ENCODE data around the gene TNP2.
A peak's percentile ranks its signal among the peaks of the same experiment; 100 is the strongest.
"Not testable (repeated sequence)": the region's sequence is repeated elsewhere in the genome, so short reads cannot be mapped to it uniquely, and the experiment has no call there.

Gene TNP2

DNA sequence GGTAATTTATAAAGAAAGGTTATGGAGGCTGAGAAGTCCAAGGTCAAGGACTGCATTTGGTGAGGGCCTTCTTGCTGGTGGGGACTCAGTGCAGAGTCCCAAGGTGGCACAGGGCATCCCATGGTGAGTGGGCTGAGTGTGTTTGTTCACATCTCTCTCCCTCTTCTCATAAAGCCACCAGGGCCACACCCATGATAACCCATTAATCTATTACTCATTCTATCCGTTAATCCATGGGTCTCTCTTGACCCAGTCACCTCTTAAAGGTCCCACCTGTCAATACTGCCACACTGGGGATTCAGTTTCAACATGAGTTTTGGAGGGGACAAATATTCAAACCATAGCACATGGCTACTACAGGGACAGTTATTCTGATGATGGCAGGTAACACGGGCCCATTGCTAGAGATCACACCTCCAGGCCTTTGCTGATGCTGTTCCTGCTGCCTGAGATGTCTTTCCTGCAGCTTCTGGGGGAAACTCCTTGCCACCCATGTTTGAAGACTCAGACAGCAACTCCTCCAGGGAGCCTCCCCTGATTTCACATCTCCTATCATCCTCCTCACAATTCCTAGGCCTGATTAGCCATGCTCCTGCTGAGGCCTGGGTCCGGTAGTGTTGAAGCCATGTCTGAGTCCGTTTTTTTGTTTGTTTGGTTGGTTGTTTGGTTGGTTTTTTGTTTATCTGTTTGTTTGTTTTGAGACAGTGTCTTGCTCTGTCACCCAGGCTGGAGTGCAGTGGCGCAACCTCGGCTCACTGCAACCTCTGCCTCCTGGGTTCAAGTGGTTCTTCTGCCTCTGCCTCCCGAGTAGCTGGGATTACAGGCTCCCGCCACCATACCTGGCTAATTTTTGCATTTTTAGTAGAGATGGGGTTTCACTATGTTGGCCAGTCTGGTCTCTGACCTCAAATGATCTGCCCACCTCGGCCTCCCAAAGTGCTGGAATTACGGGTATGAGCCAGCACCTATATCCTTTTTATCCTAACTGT lies 29.2 kb downstream of the TNP2 start:
- no peak for DNase-seq (ENCODE audit: low spot score)

DNA sequence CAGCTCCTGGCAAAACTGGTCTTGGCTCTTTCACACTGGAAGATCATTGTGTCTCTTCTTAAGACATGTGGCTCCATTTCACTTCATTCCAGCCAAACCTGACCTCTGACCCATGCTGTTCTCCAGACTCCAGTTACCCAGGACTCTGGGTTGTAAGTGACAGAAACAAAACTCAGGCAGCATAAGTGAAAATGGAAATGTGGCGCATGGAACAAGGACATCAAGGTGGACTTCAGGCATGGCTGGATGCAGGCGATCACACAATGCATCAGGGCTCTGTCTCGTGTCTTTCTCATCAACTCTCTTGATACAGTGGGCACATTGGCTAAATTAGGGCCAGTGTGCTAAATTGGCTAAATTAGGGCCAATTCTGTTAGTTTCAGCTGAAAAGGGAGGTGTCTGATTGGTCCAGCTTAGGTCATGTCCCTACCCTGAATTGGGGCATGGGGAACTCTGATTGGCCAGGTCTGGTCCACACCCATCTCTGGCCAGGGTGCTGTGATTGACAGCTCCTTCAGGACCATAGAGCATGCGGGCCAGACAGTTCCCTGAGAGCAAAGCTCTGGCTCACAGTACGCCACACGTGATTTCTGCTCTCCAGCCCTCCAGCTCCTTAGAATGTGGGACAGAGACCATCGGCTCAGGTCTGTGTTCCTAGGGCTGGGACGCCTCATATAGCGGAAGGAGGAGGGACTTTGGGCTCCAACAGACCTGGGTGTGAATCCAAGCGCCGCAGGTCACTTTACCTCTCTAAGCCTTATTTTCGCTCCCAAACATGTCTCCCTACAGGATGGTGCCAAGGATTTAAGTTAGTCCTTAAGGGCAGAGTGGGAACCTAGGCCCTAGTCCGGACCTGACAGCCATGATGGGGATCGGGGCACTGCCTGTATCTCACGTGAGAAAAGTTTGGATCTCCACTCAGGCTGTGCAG lies 30.6 kb downstream of the TNP2 start:
- no peak for DNase-seq (ENCODE audit: low spot score)

DNA sequence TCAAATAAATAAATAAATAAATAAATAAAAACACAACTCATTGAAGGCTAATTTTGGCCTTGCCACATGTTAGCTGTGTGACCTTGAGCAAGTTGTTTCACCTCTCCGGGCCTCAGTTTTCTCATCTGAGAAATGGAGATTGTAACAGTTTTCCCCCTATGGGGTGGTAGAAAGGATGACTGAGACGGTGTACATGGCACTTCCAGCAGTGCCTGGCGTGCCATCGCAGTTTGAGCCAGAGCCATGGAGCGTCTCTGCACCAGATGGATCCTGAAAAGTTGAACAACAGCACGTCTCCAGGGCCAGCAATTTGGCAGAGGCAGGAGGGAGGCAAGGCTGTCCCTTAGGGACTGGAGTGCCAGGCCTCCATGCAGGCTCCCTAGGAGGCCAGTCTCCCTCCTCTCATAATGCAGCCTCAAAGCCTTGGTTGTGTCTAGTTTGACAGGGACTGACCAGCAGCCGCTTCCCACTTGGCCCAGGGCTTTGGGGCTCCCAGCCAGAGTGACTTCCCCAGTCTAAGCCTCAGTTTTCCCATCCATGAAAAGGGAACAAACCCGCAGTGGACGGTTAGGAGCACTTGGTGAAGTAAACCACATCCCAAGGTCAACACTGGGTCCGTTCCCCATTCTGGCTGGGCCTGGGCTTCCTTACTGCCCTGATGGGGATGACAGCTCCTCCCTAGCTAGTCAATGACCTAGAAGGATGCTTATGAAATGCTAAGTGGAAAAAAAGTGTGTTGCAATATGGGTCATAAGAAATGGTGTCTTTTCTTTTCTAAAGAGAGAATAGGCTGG lies 32.5 kb downstream of the TNP2 start:
- DNase-seq (ENCODE audit: low spot score): no peak

DNA sequence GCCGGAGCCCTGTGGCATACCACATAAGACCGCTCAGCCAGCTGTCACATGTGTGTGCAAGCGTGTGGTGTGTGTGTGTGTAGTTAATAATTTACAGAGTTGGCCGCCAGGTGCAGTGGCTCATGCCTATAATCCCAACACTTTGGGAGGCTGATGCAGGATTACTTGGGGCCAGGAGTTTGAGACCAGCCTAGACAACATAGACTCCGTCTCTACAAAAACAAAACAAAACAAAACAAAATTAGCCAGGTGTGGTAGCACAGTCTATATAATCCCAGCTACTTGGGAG lies 33.5 kb downstream of the TNP2 start:
- no peak for DNase-seq (ENCODE audit: low spot score)

DNA sequence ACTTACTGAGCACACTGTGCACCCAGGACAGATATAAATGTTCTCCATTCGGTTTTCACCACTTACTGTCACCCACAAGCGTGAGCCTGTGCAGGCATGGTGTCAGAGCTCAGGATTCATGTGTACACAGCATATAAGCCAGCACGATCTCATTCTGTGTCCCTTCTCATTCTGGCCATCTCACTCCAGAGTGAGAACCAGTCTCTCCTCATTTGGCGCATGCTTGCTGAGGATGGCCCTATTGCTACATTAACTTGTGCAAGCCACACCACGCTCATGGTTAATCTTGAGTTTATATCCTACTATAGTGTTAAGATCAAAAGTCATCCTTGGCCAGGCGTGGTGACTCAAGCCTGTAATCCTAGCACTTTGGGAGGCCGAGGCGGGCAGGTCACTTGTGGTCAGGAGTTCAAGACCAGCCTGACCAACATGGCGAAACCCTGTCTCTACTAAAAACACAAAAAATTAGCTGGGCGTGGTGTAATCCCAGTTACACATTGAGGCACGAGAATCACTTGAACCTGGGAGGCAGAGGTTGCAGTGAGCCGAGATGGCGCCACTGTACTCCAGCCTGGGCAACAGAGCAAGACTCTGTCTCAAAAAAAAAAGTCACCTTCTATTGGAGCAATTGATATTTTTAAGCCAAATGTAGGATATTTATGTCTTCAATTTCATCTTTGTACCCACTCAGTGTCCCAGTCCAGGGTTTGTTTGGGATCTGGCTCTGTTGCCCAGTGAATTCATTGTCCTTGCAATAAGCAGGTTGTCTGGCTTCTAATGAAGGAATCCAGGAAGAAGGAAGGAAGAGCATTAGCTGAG lies 34.0 kb downstream of the TNP2 start:
- DNase-seq (ENCODE audit: low spot score): no peak

DNA sequence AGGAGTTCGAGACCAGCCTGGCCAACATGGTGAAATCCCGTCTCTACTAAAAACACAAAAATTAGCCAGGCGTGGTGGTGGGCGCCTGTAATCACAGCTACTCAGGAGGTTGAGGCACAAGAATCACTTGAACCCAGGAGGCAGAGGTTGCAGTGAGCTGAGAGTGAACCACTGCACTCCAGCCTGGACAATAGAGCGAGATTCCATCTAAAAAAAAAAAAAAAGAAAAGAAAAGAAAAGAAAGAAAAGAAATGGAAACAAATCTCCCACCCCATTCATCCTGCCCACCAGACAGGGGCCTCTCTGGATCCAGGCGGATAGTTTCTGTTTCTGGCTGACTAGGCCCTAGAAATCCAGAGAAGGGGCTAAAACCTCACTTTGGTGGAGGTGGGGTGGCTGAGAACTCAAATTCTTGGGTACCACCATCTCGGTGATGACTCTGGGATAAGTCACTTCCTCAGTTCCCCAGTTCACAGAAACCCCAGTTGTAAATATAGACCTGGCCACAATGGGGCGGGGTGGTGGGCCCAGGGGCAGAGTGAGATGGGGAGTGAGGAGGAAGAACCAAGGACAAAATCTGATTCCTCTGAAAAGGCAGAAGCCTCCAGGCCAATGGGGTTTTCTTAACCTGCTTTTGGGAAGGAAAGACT lies 35.3 kb downstream of the TNP2 start:
- DNase-seq (ENCODE audit: low spot score): no peak

DNA sequence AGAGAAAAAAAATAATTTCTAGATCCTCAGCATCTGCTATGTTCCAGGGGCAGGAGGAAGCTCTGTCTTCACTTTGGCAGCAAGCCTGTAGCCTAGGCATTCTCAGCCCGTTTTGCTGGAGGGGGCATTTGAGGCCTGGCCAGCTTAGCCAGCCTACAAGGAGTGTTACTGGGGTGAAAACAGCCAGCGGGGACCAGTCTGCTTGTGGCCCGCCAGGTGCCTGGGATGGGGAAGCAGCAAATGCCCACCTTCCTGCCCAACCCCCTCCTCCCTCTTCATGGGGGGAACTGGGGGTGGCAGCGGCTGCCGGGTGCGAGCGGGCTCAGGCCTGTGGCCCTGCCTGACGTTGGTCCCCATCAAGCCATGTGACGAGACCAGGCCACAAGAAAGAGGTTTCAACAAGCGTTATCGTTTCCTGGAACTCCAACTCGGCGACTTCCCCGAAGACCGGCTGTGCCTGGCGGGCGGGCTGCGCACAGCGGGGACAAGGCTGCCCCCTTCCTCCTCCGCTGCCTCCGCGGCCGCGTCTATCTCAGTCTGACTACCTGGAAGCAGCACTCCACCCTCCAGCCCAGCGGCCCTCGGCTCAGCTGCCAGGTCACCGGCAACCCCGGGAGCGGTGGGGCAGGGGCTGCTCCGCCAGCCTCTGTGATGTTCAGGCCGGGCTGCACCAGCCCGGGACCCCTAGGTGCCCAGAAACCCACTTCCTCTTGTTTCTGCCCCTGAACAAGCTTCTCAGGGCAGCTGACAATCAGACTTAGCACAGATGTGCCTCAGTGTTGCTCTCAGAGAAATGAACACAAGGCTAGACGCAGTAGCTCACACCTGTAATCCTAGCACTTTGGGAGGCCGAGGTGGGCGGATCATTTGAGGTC lies 36.0 kb downstream of the TNP2 start:
- DNase-seq (ENCODE audit: low spot score): no peak

DNA sequence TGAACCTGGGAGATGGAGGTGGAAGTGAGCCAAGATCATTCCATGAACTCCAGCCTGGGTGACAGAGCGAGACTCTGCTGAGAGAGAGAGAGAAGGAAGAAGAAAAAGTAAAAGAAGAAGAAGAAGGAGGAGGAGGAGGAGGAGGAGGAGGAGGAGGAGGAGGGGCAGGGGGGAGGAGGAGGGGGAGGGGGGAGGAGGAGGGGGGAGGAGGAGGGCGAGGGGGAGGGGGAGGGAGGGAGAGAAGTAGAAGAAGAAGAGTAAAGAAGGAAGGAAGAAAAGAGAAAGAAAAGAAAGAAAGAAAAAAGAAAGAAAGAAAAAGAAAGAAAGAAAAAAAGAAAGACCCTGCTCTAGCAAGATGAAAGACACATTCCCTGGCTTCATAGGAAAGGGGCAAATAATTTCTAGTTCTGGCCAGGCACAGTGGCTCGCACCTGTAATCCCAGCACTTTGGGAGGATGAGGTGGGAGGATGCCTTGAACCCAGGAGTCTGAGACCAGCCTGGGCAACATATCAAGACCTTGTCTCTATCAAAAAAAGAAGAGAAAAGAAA lies 36.7 kb downstream of the TNP2 start:
- DNase-seq (ENCODE audit: low spot score): no peak

DNA sequence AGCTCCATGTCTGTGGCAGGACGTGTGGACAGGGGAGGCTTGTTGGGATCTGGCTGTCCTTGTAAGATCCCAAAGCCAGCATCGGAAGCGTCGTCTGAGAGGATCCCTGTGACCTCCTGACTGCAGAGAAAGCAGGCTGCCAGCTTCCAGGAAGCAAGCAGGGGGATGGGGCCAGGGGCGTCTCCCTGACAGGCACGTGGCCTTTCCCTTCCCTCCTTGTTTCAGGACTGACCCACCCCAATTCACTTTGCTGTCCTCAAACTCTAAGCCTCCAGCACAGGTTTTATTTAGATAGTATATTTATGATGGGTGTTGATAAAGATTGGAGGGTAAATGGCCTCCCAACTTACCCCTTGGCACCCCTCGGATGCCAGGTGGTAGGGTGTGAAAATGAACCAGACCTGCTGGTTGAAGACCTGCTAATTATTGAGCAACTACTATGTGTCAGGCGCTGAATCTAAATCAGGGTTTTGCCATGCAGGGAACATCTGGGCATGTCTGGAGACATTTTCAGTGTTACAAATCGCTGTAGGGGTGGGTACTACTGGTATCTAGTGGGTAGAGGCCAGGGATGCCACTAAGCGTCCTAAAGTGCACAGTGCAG lies 37.7 kb downstream of the TNP2 start:
- DNase-seq (ENCODE audit: low spot score): no peak

DNA sequence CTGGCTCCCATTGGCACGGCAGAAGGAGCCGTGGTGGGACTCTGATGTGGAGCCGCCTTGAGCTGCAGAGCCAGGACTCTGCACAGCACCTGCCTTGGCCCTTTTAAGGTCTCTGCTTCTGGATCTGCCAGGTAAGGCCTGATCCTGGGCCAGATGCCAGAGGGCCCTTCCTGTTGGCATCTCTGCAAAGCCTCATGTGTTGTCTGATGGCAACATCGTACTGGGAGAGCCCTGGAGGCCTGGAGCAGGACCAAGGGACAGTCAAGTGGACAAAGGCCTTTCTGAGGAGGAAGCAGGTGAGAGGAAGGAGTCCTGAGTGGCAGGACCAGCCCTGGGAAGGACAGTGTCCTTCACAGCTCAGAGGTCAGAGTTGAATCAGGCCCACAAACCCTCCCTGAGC lies 39.2 kb downstream of the TNP2 start:
- DNase-seq (ENCODE audit: low spot score): no peak

DNA sequence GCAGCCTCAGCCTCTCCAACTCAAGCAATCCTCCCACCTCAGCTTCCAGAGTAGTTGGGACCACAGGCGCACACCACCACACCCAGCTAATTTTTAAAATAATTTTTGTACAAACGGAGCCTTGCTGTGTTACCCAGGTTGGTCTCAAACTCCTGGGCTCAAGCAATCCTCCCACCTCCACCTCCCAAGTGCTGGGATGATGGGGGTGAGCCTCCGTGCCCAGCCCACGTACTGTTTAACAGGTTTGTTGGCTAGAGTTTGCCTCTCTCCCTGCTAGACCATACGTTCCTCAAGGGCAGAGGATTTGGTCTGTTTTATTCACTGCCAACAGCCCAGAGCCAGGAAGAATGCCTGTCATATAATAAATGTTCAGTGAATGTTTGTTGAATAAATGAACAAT lies 39.7 kb downstream of the TNP2 start:
- no peak for DNase-seq (ENCODE audit: low spot score)

DNA sequence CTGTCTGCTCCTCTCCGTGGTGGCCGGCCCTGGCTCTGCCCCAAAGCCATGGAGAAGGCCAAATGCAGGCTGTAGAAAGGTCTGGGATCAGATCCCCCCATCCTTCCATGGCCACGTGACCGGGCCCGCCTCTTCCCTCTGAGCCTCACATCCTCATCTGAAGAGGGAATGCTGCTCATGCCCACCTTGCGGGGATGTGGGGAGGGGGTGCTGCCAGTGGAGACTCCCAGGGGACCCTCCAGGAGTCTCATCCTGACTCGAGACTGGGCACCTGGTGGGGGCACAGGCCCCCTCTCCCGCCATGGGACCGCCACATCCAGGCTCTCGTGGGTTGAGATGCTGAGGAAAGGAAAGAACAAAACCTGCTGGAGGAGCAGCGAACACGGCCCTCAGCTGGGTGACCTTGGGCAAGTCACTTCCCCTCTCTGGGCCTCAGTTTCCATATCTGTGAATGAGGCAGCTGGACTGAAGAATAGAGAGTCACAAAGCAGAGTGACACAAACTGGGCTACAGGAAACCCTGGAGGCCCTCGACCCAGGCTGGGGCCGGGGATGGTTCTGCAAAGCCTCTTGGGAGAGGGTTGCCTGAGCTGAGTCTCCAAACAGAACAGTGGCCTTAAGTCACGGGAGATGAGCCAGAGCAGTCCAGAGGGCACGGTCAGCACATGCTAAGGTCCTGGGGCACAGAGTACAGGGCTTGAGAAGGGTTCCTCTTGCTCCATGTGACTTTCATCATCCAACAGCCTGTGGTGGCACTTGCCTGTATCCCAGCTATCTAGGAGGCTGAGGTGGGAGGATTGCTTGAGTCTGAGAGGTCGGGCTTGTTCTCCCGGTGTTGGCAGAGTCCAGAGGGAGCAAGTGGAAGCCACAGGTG lies 43.2 kb downstream of the TNP2 start:
- DNase-seq (ENCODE audit: low spot score): no peak

DNA sequence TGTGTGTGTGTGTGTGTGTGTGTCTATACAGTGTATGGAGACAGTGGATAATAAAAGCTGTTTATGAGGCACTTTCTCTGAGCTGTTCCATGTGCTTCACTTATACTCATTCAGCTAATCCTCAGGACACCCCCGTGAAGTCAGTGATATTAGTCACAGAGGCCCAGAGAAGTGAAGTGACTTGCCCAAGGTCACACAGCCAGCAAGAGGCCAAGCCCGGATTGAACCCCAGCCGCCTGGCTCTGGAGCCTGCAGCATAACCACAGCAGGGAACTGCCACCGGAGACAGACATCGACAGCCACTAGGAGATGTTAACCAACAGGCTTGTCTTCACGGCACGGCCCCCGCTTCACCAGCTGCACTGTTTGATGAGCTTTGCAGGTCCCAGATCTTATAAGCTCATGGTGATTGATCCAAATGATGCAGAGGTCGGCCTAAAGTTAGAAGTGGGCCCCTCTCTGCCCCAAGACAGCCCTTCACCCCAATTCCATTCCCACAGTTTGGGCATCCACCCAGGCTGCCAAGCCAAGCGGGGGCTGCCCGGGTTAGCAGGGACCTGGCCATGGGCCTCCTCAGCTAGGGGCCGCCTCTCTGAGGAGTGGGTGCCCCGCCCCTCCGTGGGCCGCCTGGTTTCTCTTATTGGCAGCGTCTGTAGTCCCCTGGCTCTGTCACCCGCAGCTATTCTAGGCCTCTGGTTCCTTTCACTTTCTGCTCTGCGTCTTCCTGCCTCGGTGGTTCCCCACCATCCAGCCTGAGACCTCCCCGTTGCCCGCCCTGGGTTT lies 44.0 kb downstream of the TNP2 start:
- DNase-seq (ENCODE audit: low spot score): no peak

DNA sequence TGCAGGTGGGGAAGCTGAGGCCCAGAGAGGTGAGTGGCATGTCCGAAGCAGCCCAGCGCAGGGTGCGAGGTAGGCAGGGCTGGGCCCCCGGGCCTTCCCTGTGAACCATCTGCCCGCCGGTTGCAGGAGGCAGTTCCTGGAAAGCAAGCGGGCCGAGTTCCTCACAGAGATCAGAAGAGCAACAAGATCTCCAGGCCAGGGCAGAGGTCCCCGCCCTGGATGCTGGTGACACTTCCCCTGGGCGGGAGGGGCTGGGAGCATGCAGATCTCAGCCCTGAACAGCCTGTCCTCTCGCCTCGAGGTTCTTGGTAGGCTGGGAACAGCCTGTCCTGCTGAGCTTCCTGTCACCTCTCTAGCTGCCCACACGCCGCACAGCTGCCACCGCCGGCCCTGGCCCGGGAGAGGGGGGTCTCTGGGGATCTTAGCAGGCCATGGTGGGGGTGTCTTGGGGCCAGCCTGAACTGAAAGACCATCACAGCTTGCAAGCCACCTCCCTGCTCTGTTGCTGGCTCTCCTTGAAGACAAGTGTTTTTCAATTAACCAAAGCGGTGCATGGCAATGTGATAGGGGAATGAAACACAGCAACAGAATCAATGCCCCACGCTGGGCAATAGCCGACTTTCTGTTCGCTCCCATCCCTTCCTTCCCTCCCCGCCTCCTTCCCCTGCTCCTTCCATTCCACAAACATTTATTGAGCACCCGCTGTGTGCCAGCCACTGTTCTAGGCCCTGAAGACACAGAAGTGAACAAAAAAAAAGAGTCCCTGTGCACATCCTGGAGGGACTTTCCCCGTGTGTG lies 44.8 kb downstream of the TNP2 start:
- peak; percentile 34 for DNase-seq (ENCODE audit: low spot score)

DNA sequence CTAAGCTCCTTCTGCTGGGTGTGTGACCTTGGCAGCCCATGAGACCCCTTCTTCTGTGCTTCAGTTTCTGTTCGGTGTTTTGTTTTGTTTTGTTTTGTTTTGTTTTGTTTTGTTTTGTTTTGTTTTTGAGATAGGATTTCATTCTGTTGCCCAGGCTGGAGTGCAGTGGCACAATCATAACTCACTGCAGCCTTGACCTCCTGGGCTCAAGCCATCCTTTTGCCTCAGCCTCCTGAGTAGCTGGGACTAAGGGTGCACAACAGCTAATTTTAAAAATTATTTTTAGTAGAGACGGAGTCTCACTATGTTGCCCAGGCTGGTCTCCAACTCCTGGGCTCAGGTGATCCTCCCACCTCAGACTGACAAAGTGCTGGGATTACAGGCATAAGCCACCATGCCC lies 48.6 kb downstream of the TNP2 start:
- DNase-seq (ENCODE audit: low spot score): not testable (repeated sequence)

DNA sequence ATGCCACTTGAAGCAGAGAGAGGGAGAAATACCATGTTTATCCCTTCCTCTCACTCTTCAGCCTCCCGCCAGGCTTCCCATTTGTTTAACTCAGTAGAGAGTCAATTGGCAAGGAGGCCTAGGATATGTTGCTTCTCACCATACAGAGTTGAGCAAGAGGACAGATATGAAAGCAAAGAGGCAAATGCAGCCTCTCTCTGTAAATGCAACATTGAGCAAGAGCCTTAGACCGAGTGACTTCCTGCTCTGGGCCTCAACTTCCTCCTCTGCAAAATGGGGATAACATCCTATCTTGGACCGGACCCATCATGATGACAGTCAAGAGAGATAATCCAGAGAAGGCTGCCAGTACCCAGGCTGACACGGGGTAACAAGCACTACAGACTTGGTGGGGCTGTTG lies 49.9 kb downstream of the TNP2 start:
- no peak for DNase-seq (ENCODE audit: low spot score)

DNA sequence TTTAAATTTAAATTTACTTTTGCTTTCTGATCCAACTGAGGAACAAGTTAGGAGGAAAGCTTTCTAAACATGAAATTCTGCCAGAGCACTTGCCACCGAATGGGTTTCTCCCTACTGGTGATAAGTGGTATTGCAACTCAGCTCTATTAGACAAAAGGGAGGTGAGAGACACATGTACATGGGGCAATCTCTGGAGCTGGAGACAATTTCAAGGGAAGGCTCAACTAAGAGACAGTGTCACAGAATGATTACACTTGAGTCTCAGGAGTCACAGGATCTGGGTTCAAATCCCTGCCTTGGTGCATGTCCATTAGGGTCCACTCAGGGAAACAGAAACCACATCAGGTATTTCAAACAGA lies 50.5 kb downstream of the TNP2 start:
- DNase-seq (ENCODE audit: low spot score): no peak

Measured in HuH-7 (cell line).